ENCODE data around the gene SNX4.
"Not testable (repeated sequence)": the region's sequence is repeated elsewhere in the genome, so short reads cannot be mapped to it uniquely, and the experiment has no call there.

The SNX4 gene

GRCh38 chr3:125519678-125520562, at the start of gene SNX4:
Gene SNX4, minus strand, starts transcription at chr3:125520202. Its CDS starts 30 bp downstream, at chr3:125520172.
- DNase-seq (ENCODE audit: low spot score), result peak; percentile 98

GRCh38 chr3:125556314-125556713, 36.3 kb upstream of the SNX4 start:
- peak; percentile 9 for DNase-seq (ENCODE audit: low spot score)

GRCh38 chr3:125552401-125552800, 32.4 kb upstream of the SNX4 start:
- DNase-seq (ENCODE audit: low spot score), result no peak

- no peak for DNase-seq (ENCODE audit: low spot score)
Observed at GRCh38 chr3:125528920-125529319, 8.9 kb upstream of the SNX4 start.

- DNase-seq (ENCODE audit: low spot score), result no peak
Observed at GRCh38 chr3:125525153-125525552, 5.2 kb upstream of the SNX4 start.

- DNase-seq (ENCODE audit: low spot score), result not testable (repeated sequence)
Observed at GRCh38 chr3:125520563-125520919, 539 bp upstream of the SNX4 start.

- no peak for DNase-seq (ENCODE audit: low spot score)
Observed at GRCh38 chr3:125515421-125515820, 4.6 kb downstream of the SNX4 start.

GRCh38 chr3:125513490-125514115, 6.4 kb downstream of the SNX4 start:
- no peak for DNase-seq (ENCODE audit: low spot score)

GRCh38 chr3:125512135-125512920, 7.7 kb downstream of the SNX4 start:
- no peak for DNase-seq (ENCODE audit: low spot score)

GRCh38 chr3:125511420-125512118, 8.4 kb downstream of the SNX4 start:
- DNase-seq (ENCODE audit: low spot score), result no peak

- no peak for DNase-seq (ENCODE audit: low spot score)
Observed at GRCh38 chr3:125507128-125507527, 12.9 kb downstream of the SNX4 start.

GRCh38 chr3:125498630-125499029, 21.4 kb downstream of the SNX4 start:
- DNase-seq (ENCODE audit: low spot score), result no peak

GRCh38 chr3:125496701-125497100, 23.3 kb downstream of the SNX4 start:
- DNase-seq (ENCODE audit: low spot score), result no peak

GRCh38 chr3:125482406-125482805, 37.6 kb downstream of the SNX4 start:
- DNase-seq (ENCODE audit: low spot score), result no peak

- DNase-seq (ENCODE audit: low spot score), result no peak
Observed at GRCh38 chr3:125481786-125482185, 38.2 kb downstream of the SNX4 start.

- not testable (repeated sequence) for DNase-seq (ENCODE audit: low spot score)
Observed at GRCh38 chr3:125481375-125481759, 38.6 kb downstream of the SNX4 start.

- peak; percentile 48 for DNase-seq (ENCODE audit: low spot score)
Observed at GRCh38 chr3:125480656-125481374, 39.2 kb downstream of the SNX4 start.

GRCh38 chr3:125479091-125479490, 40.9 kb downstream of the SNX4 start:
- no peak for DNase-seq (ENCODE audit: low spot score)

GRCh38 chr3:125478326-125478725, 41.7 kb downstream of the SNX4 start:
- peak; percentile 11 for DNase-seq (ENCODE audit: low spot score)

- DNase-seq (ENCODE audit: low spot score), result no peak
Observed at GRCh38 chr3:125477701-125478100, 42.3 kb downstream of the SNX4 start.

- no peak for DNase-seq (ENCODE audit: low spot score)
Observed at GRCh38 chr3:125470671-125471070, 49.3 kb downstream of the SNX4 start.
